Spleen (tissue), 7 donors: ENCODE measurements around the gene CDH16.

Experiments
- CTCF ChIP-seq, 11 experiments: fragments of 200-600 bp in 7 of 11; fragments of 450-650 bp in 4 of 11; sonication (generic) in 4 of 11; IDR thresholded peaks in 8 of 11; conservative IDR thresholded peaks in 3 of 11; 1 replicate in 7 of 11; 2 replicates in 4 of 11; pipeline versions ENCODE4 v1.4.0 to v1.8.0; 2016 to 2021; ENCODE audit warnings: antibody characterized with exemption in 11 of 11, inconsistent platforms in 4 of 11, mild to moderate bottlenecking in 1 of 11
- POLR2A ChIP-seq, 3 donors: fragments of 450-650 bp; IDR thresholded peaks; one replicate each; pipeline ENCODE4 v1.5.1; 2017; ENCODE audit warnings: antibody characterized with exemption in 3 of 3, mild to moderate bottlenecking in 1 of 3
- donor health status: DM: no; HTN: no; CAD: no; lungs with moderate emphysema.
- donor health status: DM: no; HTN: no; CAD: no.
- donor health status: DM: no; HTN: no; CAD: no.

DNA sequence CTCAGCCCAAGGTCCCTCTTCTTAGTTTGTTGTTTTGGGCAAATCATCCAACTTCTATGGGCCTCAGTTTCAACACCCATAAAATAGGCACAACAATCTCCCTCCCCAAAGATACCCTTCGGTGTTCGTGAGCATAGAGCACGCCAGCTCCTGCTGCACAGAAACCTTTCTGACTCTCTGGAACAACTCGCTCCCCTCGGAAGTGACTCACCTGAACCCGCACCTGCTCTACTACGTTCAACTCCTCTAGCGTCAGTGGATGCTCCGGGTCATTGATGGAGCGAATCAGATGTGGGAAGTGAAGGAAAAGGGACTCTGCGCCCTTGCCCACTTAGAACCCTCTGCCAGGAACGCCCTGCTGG is 15.1 kb upstream of the CDH16 start:
- TF ChIP-seq CTCF (IDR thresholded peaks at IDR 0.05 in 8 of 11, conservative IDR thresholded peaks at IDR 0.05 in 3 of 11) (no peak), POLR2A (IDR thresholded peaks at IDR 0.05) (no peak)
